Endometrial microvascular endothelial cells (primary cell): ENCODE results near the gene ARID1B. TPM values are rescaled to one million over a fixed set of nuclear protein-coding genes. Genes with fewer than 3 reads are reported as not detected.

Source experiments
- in situ Hi-C: cut with HindIII; loops from 2 replicates; pipeline ENCODE4 v1.10.0; 2017; ENCODE audit warnings: low sequenced_read_pairs, low pct_unique_long_range_greater_than_20kb; ENCODE audit errors: inconsistent ontology term
- total RNA-seq: library from RNA; depleted of rRNA; stranded (reverse); fragments of >200 nt; gene quantifications from one replicate; pipeline ENCODE4 v1.2.3, GENCODE V29; 2015; ENCODE audit errors: inconsistent ontology term

ARID1B gene
- total RNA-seq, 1 donor from 2014 or later, result 24.6 TPM

DNA sequence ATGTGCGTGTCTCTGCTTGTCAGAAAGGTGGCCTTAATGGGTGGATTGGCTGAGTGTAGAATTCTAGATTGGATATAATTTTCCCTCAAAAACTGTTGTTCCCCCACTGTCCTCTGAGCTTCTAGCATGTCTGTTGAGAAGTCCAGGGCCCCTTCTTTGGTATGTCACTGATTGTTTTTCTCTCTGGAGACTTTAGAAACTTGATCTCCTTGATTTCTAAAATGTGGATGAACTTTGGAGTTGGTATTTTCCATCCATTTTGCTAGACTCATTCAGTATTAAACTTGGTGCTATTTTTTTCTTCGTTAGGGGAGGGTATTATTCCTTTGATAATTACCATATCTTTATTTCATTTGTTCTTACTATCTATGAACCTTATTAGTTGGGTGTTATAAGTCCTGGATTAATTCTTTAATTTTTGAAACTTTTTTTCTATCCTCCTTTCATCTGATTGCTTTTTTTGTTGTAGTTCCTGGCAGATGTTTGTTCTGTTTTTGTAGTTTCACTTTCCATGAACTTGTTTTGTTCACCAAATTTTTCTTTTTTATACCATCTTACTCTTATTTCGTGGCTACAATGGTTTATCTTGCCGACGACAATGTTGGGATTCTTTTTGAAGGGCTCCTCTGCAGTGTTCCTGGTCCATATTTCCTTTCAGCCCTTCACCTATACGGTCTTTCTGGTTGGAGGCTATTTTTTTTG lies 68.4 kb downstream of the ARID1B start:
- in situ Hi-C loops, result no loop called here

GRCh38 chr6:156846845-156847599 lies 69.8 kb downstream of the ARID1B start:
- in situ Hi-C loops, result no loop called here

GRCh38 chr6:156848123-156848522 lies 70.9 kb downstream of the ARID1B start:
- in situ Hi-C loops, result no loop called here

- in situ Hi-C loops, result no loop called here
Observed at GRCh38 chr6:156848533-156848932, 71.4 kb downstream of the ARID1B start.

GRCh38 chr6:156849806-156850205 lies 72.6 kb downstream of the ARID1B start:
- in situ Hi-C loops, result no loop called here

- in situ Hi-C loops, result no loop called here
Observed at GRCh38 chr6:156850353-156850752, 73.2 kb downstream of the ARID1B start.

DNA sequence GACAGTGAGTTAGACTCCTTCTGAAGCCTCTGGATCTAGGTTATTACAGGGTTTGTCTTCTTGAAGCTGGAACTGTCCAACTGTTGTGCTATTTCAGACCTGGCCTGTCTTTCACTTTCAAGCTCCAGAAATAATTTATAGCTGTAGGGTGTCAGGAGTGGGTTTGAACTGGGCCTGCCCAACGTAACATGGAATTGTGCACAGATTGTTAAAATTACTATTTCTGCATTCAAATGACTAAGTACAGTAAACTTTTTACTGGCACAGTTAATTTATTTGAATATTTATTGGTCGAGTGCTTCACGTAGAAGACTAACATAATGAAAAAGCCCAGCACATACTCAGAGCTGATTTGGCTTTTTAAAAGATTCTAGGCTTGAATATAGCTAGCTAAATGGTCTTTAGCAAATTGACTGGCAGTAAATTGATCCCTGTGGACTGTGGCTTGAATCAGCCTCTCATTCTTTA lies 74.3 kb downstream of the ARID1B start:
- in situ Hi-C loops, result no loop called here

DNA sequence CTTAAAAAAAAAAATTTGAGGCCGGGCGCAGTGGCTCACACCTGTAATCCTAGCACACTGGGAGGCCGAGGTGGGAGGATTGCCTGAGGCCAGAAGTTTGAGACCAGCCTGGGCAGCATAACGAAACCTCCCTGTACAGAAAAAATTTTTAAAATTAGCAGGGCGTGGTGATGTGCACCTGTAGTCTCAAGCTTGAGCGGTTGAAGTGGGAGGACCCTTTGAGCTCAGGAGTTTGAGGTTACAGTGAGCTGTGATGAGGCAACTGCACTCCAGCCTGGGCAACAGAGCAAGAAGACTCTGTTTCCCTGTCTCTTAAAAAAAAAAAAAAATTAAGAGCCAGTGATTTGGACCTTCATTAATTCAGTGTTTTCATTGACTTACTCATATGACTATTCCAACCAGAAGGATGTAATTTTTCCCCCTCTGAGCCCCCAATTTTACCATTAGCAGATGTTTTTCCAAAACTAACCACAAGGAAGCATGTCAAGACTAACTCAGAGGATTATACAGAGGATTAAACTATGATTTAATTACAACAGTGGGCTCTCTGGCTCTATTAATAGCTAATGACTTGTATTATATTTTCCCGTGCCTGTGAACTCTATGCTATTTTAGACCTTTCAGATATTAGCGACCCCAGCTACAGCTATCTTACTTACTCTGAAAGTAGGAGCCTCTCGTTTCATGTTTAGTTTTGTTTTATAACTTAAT lies 75.1 kb downstream of the ARID1B start:
- in situ Hi-C loops, result no loop called here

DNA sequence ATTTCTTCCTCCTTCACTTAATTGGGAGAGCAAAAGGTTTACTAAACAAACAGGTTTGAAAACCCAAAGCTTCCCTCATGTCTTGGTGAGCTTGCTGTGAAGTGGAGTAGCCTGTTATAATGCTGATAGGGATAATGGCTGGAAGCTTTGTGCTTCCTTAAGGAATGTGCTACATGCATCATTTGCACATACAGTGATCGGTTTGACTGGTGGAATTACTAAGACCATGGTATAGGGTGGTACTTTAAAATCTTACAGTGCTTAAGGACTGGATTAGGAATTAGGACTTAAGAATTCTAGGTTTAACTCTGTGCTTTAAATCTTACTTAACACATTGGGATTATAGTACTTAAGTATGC lies 75.7 kb downstream of the ARID1B start:
- in situ Hi-C loops, result no loop called here

DNA sequence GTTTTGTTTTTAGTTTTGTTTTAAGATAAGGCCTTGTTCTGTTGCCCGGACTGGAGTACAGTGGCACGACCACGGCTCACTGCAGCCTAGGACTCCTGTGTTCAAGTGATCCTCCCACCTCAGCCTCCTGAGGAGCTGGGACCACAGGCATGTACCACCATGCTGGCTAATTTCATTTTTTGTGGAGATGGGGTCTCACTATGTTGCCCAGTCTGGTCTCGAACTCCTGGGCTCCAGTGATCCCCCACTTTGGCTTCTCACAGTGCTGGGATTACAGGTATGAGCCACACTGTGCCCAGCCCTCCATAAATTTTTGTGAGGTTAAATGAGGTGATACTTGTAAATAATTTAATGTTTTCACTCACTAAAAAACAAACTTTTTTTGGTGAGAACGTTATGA lies 76.6 kb downstream of the ARID1B start:
- in situ Hi-C loops, result no loop called here

DNA sequence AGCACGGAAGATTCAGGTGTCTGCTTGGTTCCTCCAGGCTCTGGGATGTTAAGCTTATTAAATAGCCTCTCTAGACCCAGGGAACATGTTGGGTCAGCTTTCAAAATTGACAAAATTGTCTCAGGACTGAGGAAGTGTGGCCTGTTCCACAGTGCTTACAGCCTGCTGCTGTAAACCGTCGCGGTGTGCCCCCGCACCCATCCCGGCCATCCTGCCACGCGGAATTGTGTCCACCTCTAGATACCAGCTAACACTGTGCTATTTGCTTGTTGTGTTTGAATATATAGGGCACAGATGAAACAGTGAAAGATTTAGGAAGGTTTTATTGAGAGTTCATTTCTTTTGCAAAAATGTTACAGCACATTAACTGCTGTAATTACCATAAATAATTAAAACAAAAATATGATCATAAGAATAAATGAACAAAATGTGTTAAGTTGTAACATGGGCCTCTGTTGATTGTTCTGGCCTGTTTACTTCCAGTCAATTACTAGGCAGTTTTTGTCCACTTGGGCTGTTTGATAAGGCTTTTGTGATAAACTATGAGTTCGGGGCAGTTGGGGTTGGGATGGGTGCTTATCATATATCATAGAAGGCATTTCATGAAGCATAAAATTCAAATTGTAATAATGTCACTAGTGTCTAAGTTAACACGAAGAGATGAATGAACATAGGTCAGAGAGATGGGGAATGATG lies 77.4 kb downstream of the ARID1B start:
- in situ Hi-C loops, result no loop called here

GRCh38 chr6:156857573-156857972 lies 80.4 kb downstream of the ARID1B start:
- in situ Hi-C loops, result no loop called here

GRCh38 chr6:156859686-156860085 lies 82.5 kb downstream of the ARID1B start:
- in situ Hi-C loops, result no loop called here

GRCh38 chr6:156862711-156863110 lies 85.5 kb downstream of the ARID1B start:
- in situ Hi-C loops, result no loop called here

- in situ Hi-C loops, result no loop called here
Observed at GRCh38 chr6:156863504-156863903, 86.3 kb downstream of the ARID1B start.

- in situ Hi-C loops, result no loop called here
Observed at GRCh38 chr6:156864557-156864956, 87.4 kb downstream of the ARID1B start.

DNA sequence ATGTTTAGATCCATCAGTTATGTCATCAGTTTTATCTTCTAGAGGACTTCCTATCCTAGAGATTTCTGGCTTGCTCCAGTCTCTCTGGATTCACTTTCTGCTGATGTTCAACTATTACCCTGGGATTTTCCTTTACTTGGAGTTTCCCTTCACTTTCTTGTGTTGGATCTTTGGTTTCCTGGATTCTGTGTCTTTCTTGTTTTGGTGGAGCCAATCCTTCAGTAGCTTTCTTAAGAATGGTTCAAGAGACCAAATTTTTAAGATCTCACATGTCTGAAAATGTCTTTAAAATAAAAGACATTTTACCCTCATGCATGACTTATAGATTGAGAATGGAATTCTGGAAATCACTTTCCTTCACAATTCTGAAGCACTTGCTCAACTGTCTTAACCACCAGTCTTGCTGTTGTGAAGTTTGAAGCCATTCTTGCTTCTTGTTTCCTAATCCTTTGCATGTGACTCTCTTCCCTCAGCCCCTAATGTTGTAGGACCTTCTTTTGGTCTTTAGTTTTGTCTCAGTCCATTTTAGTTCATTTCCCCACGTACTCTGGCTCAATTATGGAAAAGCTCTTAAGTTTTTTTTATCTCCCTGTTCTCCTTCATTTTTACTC lies 87.9 kb downstream of the ARID1B start:
- in situ Hi-C loops, result no loop called here

GRCh38 chr6:156866220-156867015 lies 89.2 kb downstream of the ARID1B start:
- in situ Hi-C loops, result no loop called here
